Endodermal cell (in vitro differentiated cells): ENCODE measurements around the gene ASCC3. TPM values are rescaled to one million over a fixed set of nuclear protein-coding genes. Genes with fewer than 3 reads are reported as not detected.
A peak's percentile ranks its signal among the peaks of the same experiment; 100 is the strongest.

Experiments used
- DNase-seq: peaks from one replicate; pipeline ENCODE4 v3.0.0-alpha.2; 2017
- H3K27ac ChIP-seq: 2 replicates; pipeline ENCODE4 v1.5.1; 2013; ENCODE audit warnings: mild to moderate bottlenecking, low read depth, low read length, moderate library complexity
- H3K27me3 ChIP-seq: 2 replicates; pipeline ENCODE4 v1.6.1; 2013; ENCODE audit warnings: mild to moderate bottlenecking, low read length, moderate library complexity; ENCODE audit not compliant: insufficient read depth, control insufficient read depth, poor library complexity, severe bottlenecking
- H3K36me3 ChIP-seq: 2 replicates; pipeline ENCODE4 v1.7.0; 2013; ENCODE audit warnings: mild to moderate bottlenecking, low read length, moderate library complexity; ENCODE audit not compliant: control insufficient read depth, insufficient read depth
- H3K4me1 ChIP-seq: one replicate; pipeline ENCODE4 v1.7.0; 2013; ENCODE audit warnings: low read length; ENCODE audit not compliant: control insufficient read depth, insufficient read depth
- H3K4me3 ChIP-seq: 2 replicates; pipeline ENCODE4 v1.5.1; 2013; ENCODE audit warnings: mild to moderate bottlenecking, low read length, moderate library complexity
- H3K9ac ChIP-seq: 2 replicates; pipeline ENCODE4 v1.6.1; 2013; ENCODE audit warnings: mild to moderate bottlenecking, low read length, moderate library complexity; ENCODE audit not compliant: poor library complexity, severe bottlenecking; ENCODE audit errors: extremely low read depth
- H3K9me3 ChIP-seq: 2 replicates; pipeline ENCODE4 v1.6.1; 2013; ENCODE audit warnings: mild to moderate bottlenecking, low read length, moderate library complexity; ENCODE audit not compliant: control insufficient read depth
- H3K27ac Mint-ChIP-seq: 2 replicates; pipeline ENCODE4 v1.8.0; 2020; ENCODE audit warnings: mixed read lengths
- H3K27me3 Mint-ChIP-seq: 2 replicates; pipeline ENCODE4 v1.8.0; 2021; ENCODE audit warnings: mild to moderate bottlenecking, mixed read lengths; ENCODE audit not compliant: insufficient read depth
- H3K36me3 Mint-ChIP-seq: 2 replicates; pipeline ENCODE4 v1.8.0; 2020; ENCODE audit warnings: low read depth, mixed read lengths
- H3K4me1 Mint-ChIP-seq: 2 replicates; pipeline ENCODE4 v1.8.0; 2020; ENCODE audit warnings: mixed read lengths
- H3K4me3 Mint-ChIP-seq: 2 replicates; pipeline ENCODE4 v1.8.0; 2020; ENCODE audit warnings: mild to moderate bottlenecking, moderate library complexity, mixed read lengths
- H3K9me3 Mint-ChIP-seq: 2 replicates; pipeline ENCODE4 v1.8.0; 2020; ENCODE audit warnings: mild to moderate bottlenecking, mixed read lengths
- CTCF ChIP-seq: fragments of 200-600 bp; sonication (generic); conservative IDR thresholded peaks from 2 replicates; pipeline ENCODE4 v1.5.0; 2021; ENCODE audit warnings: antibody characterized with exemption, mild to moderate bottlenecking
- WGBS, 2 experiments: methylation state at CpG; one replicate each; pipeline versions ENCODE4 v1.1.5 to v1.1.7; 2013; ENCODE audit warnings: missing lambda C conversion rate in 2 of 2, mixed read lengths in 1 of 2; ENCODE audit not compliant: insufficient coverage in 1 of 2, insufficient read length in 1 of 2; 5-methylcytosine and 5-hydroxymethylcytosine counted together
- total RNA-seq, 2 donors: library from RNA; stranded (reverse); fragmentation: NEBNext Ultra II Directional in 1 of 2; extraction: Animal tissue kit (Norgen Biotek cat#: 25700) in 1 of 2; gene quantifications; 2 replicates in 1 of 2; 3 replicates in 1 of 2; pipeline ENCODE4 v1.2.1, GENCODE V29; 2021

Gene ASCC3
- total RNA-seq, 2 donors from 2014 or later: 40.0 to 41.1 TPM

DNA sequence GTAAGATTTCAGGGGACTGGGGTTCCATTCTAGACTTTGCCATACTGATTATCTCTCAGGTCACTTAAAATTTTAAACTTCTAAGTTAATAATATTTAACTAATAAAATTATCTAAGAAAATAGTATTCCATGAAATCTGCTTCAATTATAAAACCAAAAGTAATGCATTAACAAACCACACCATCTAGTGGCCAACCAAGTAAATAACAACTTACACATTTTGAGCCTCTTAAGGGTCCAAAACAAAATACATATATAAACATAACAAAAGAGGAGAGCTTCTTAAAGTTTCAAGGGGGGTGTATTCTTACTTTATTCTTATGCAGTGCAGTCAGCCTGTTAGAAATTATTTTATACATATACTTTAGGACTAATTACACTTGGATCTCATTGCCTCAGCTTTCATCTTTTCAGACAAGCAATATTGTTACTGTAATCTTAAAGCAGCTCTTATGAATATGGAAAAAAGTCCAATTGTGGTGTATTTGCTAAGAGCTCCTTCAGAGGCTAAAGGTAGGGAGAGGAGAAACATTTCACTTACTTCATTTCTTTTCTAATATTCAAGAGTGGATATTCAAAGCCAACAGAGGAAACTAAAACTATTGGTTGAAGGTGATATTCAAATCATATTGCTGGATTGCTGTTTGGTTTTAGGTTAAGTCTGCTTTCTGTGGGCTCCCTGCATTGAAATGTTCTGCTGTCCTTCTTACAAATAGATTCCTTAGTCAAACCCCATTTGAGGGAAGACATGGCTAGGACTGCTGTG is 216.7 kb downstream of the ASCC3 start:
- H3K27ac ChIP-seq: no peak overlapping the region
- Mint-ChIP-seq H3K27ac (no peak overlapping the region), H3K9me3 (no peaks in the 10 kb centered on the region), H3K4me3 (no peak overlapping the region), H3K27me3 (no peaks in the 10 kb centered on the region), H3K36me3 (no peaks in the 10 kb centered on the region), H3K4me1 (no peaks in the 10 kb centered on the region)
- no peak for DNase-seq
- no peak overlapping the region for H3K9ac ChIP-seq
- TF ChIP-seq CTCF: peak; percentile 81
- no peaks in the 10 kb centered on the region for H3K9me3 ChIP-seq
- no peaks in the 10 kb centered on the region for H3K27me3 ChIP-seq
- H3K36me3 ChIP-seq: peaks cover 4% of the 10 kb centered on the region
- no peaks in the 10 kb centered on the region for H3K4me1 ChIP-seq
- H3K4me3 ChIP-seq: no peak overlapping the region

GRCh38 chr6:100663219-100663863 is 217.8 kb downstream of the ASCC3 start:
- Histone ChIP-seq H3K36me3 (peaks cover 4% of the 10 kb centered on the region), H3K27me3 (no peaks in the 10 kb centered on the region), H3K27ac (no peak overlapping the region), H3K4me3 (no peak overlapping the region), H3K9ac (no peak overlapping the region), H3K9me3 (no peaks in the 10 kb centered on the region), H3K4me1 (no peaks in the 10 kb centered on the region)
- Mint-ChIP-seq H3K4me1 (no peaks in the 10 kb centered on the region), H3K9me3 (no peaks in the 10 kb centered on the region), H3K27ac (no peak overlapping the region), H3K27me3 (no peaks in the 10 kb centered on the region), H3K36me3 (no peaks in the 10 kb centered on the region), H3K4me3 (no peak overlapping the region)
- no peak for TF ChIP-seq CTCF
- no peak for DNase-seq
- WGBS, 2 experiments: 86 to 95% methylated on average over 2 to 5 of the region's 5 CpGs

DNA sequence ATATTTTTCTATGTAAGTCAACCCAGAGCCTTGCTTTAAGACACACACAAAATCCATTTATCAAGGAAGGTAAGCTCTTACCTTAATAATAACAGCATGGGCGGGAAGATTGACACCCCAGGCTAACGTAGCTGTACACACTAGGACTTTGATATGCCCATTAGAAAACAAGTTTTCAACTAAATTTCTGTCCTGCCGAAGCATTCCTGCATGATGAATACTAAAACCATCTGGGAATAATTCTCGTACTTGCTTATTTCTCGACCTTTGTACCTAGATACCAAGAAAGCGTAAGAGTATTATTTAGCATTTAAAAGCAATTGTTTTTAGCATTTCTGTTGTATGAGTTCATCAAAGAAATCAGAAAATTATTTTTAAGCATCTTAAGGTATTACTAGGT is 218.9 kb downstream of the ASCC3 start:
- Mint-ChIP-seq H3K27me3 (no peaks in the 10 kb centered on the region), H3K4me3 (no peak overlapping the region), H3K9me3 (no peaks in the 10 kb centered on the region), H3K27ac (no peak overlapping the region), H3K36me3 (no peaks in the 10 kb centered on the region), H3K4me1 (no peaks in the 10 kb centered on the region)
- Histone ChIP-seq H3K36me3 (peaks cover 4% of the 10 kb centered on the region), H3K9ac (no peak overlapping the region), H3K4me3 (no peak overlapping the region), H3K27me3 (no peaks in the 10 kb centered on the region), H3K4me1 (no peaks in the 10 kb centered on the region), H3K27ac (no peak overlapping the region), H3K9me3 (no peaks in the 10 kb centered on the region)
- no peak for TF ChIP-seq CTCF
- WGBS, 2 experiments: 91 to 97% methylated on average over 4 to 6 of the region's 6 CpGs
- no peak for DNase-seq
